H9 (cell line): ENCODE results near the gene ZNF69. TPM values are rescaled to one million over a fixed set of nuclear protein-coding genes. Genes with fewer than 3 reads are reported as not detected.
"Not testable (repeated sequence)": the region's sequence is repeated elsewhere in the genome, so short reads cannot be mapped to it uniquely, and the experiment has no call there.

ENCODE experiments used
- DNase-seq: peaks from one replicate; pipeline ENCODE4 v3.0.0-alpha.2; 2017
- H2AFZ ChIP-seq: one replicate; pipeline ENCODE4 v1.6.1; 2013; ENCODE audit warnings: mild to moderate bottlenecking, low read length, control low read depth, moderate library complexity
- H2AK5ac ChIP-seq: 2 replicates; pipeline ENCODE4 v1.6.1; 2013; ENCODE audit warnings: low read length, control low read depth, mixed read lengths; ENCODE audit not compliant: insufficient read length
- H2BK120ac ChIP-seq: one replicate; pipeline ENCODE4 v1.6.1; 2013; ENCODE audit warnings: low read depth, mild to moderate bottlenecking, low read length, control low read depth, inconsistent platforms; ENCODE audit not compliant: poor library complexity, severe bottlenecking
- H2BK12ac ChIP-seq: 2 replicates; pipeline ENCODE4 v1.6.1; 2013; ENCODE audit warnings: low read length, control low read depth, mixed read lengths, low read depth; ENCODE audit not compliant: insufficient read length
- H2BK15ac ChIP-seq: 2 replicates; pipeline ENCODE4 v1.6.1; 2013; ENCODE audit warnings: low read depth, low read length, control low read depth
- H2BK20ac ChIP-seq: one replicate; pipeline ENCODE4 v1.6.1; 2013; ENCODE audit warnings: low read depth, mild to moderate bottlenecking, low read length, control low read depth, inconsistent platforms; ENCODE audit not compliant: poor library complexity, severe bottlenecking
- H2BK5ac ChIP-seq: 2 replicates; pipeline ENCODE4 v1.6.1; 2013; ENCODE audit warnings: low read length, control low read depth, mixed read lengths; ENCODE audit not compliant: insufficient read length
- H3K14ac ChIP-seq: 2 replicates; pipeline ENCODE4 v1.6.1; 2013; ENCODE audit warnings: low read length, control low read depth; ENCODE audit not compliant: insufficient read depth
- H3K18ac ChIP-seq: 2 replicates; pipeline ENCODE4 v1.6.1; 2013; ENCODE audit warnings: low read depth, mild to moderate bottlenecking, mixed read lengths, low read length, control low read depth; ENCODE audit not compliant: insufficient read length
- H3K23ac ChIP-seq: 2 replicates; pipeline ENCODE4 v1.6.1; 2013; ENCODE audit warnings: low read length, control low read depth, mixed read lengths, low read depth; ENCODE audit not compliant: insufficient read length
- H3K23me2 ChIP-seq: 2 replicates; pipeline ENCODE4 v1.6.1; 2013; ENCODE audit warnings: low read depth, mild to moderate bottlenecking, mixed read lengths, low read length, control low read depth; ENCODE audit not compliant: insufficient read length, poor library complexity, severe bottlenecking
- H3K27ac ChIP-seq: 2 replicates; pipeline ENCODE4 v1.5.1; 2013; ENCODE audit warnings: low read length, control low read depth, mixed read lengths, low read depth; ENCODE audit not compliant: insufficient read length
- H3K27me3 ChIP-seq: 2 replicates; pipeline ENCODE4 v1.6.1; 2013; ENCODE audit warnings: low read length, control low read depth, inconsistent platforms; ENCODE audit not compliant: insufficient read depth
- H3K4ac ChIP-seq: 2 replicates; pipeline ENCODE4 v1.6.1; 2013; ENCODE audit warnings: low read depth, mild to moderate bottlenecking, control low read depth, inconsistent platforms, low read length, moderate library complexity
- H3K4me1 ChIP-seq: 2 replicates; pipeline ENCODE4 v1.6.1; 2013; ENCODE audit warnings: low read length, control low read depth, inconsistent platforms; ENCODE audit not compliant: insufficient read depth
- H3K4me2 ChIP-seq: 2 replicates; pipeline ENCODE4 v1.6.1; 2013; ENCODE audit warnings: low read length, control low read depth, mixed read lengths; ENCODE audit not compliant: insufficient read length, insufficient read depth
- H3K56ac ChIP-seq: 2 replicates; pipeline ENCODE4 v1.6.1; 2013; ENCODE audit warnings: low read depth, mild to moderate bottlenecking, mixed read lengths, low read length, control low read depth; ENCODE audit not compliant: insufficient read length
- H3K79me1 ChIP-seq: 2 replicates; pipeline ENCODE4 v1.6.1; 2013; ENCODE audit warnings: low read depth, mild to moderate bottlenecking, moderate library complexity, low read length, control low read depth, inconsistent platforms; ENCODE audit not compliant: insufficient read depth, poor library complexity, severe bottlenecking
- H3K79me2 ChIP-seq: 2 replicates; pipeline ENCODE4 v1.6.1; 2013; ENCODE audit warnings: low read length, control low read depth, inconsistent platforms; ENCODE audit not compliant: insufficient read depth
- H3K9ac ChIP-seq: 2 replicates; pipeline ENCODE4 v1.6.1; 2013; ENCODE audit warnings: low read length, control low read depth, mixed read lengths; ENCODE audit not compliant: insufficient read length; ENCODE audit errors: extremely low read depth
- H3K9me3 ChIP-seq: one replicate; pipeline ENCODE4 v1.6.1; 2013; ENCODE audit warnings: low read depth, low read length, inconsistent platforms; ENCODE audit not compliant: control insufficient read depth
- H3T11ph ChIP-seq: one replicate; pipeline ENCODE4 v1.6.1; 2013; ENCODE audit warnings: mild to moderate bottlenecking, low read length, control low read depth, inconsistent platforms
- H4K20me1 ChIP-seq: one replicate; pipeline ENCODE4 v1.6.1; 2013; ENCODE audit not compliant: control insufficient read depth, insufficient read length, insufficient read depth
- H4K5ac ChIP-seq: 2 replicates; pipeline ENCODE4 v1.6.1; 2013; ENCODE audit warnings: low read depth, mild to moderate bottlenecking, mixed read lengths, low read length, control low read depth; ENCODE audit not compliant: insufficient read length
- H4K8ac ChIP-seq: replicated peaks from 2 replicates; pipeline ENCODE4 v1.6.1; 2013; ENCODE audit warnings: low read length, control low read depth, mixed read lengths, low read depth; ENCODE audit not compliant: insufficient read length
- H4K91ac ChIP-seq: 2 replicates; pipeline ENCODE4 v1.6.1; 2013; ENCODE audit warnings: low read depth, mild to moderate bottlenecking, moderate library complexity, mixed read lengths, low read length, control low read depth; ENCODE audit not compliant: insufficient read length
- H3K27ac Mint-ChIP-seq, 3 experiments: 2 replicates in 2 of 3; 3 replicates in 1 of 3; pipeline ENCODE4 v1.8.0; 2020 to 2021; ENCODE audit warnings: mixed read lengths in 3 of 3, mild to moderate bottlenecking in 1 of 3, moderate library complexity in 1 of 3
- H3K27me3 Mint-ChIP-seq: 2 replicates; pipeline ENCODE4 v1.8.0; 2021; ENCODE audit warnings: low read depth, mild to moderate bottlenecking, moderate library complexity, mixed read lengths
- H3K36me3 Mint-ChIP-seq, 3 experiments: 2 replicates in 2 of 3; 3 replicates in 1 of 3; pipeline ENCODE4 v1.8.0; 2020 to 2021; ENCODE audit warnings: low read depth in 3 of 3, mixed read lengths in 3 of 3; ENCODE audit not compliant: insufficient read depth in 1 of 3
- H3K4me1 Mint-ChIP-seq, 2 experiments: 2 replicates each; pipeline ENCODE4 v1.8.0; 2020; ENCODE audit warnings: mixed read lengths in 2 of 2
- H3K4me3 Mint-ChIP-seq, 2 experiments: 2 replicates in 1 of 2; 3 replicates in 1 of 2; pipeline ENCODE4 v1.8.0; 2020 to 2021; ENCODE audit warnings: mild to moderate bottlenecking in 2 of 2, mixed read lengths in 2 of 2, moderate library complexity in 1 of 2
- H3K9me3 Mint-ChIP-seq, 2 experiments: 2 replicates in 1 of 2; 3 replicates in 1 of 2; pipeline ENCODE4 v1.8.0; 2020; ENCODE audit warnings: mild to moderate bottlenecking in 2 of 2, mixed read lengths in 2 of 2, moderate library complexity in 1 of 2
- WGBS: extraction: QIAGEN DNeasy Blood & Tissue Kit; methylation state at CpG from one replicate; pipeline ENCODE4 v1.1.7; 2013; ENCODE audit warnings: missing lambda C conversion rate, low lambda C conversion rate, mixed read lengths; ENCODE audit not compliant: insufficient read length; ENCODE audit errors: extremely low coverage; 5-methylcytosine and 5-hydroxymethylcytosine counted together
- total RNA-seq: library from RNA; stranded (reverse); gene quantifications from 2 replicates; pipeline ENCODE4 v1.2.1, GENCODE V29; 2021
- TF ChIP-seq, protein P1 (sequence below): fragments of 200-600 bp; sonication (generic); conservative IDR thresholded peaks from 3 replicates; pipeline ENCODE4 v1.8.0; 2021; ENCODE audit warnings: antibody characterized with exemption, mild to moderate bottlenecking

The ZNF69 gene
- total RNA-seq, 1 experiment from 2014 or later: 27.3 TPM

DNA sequence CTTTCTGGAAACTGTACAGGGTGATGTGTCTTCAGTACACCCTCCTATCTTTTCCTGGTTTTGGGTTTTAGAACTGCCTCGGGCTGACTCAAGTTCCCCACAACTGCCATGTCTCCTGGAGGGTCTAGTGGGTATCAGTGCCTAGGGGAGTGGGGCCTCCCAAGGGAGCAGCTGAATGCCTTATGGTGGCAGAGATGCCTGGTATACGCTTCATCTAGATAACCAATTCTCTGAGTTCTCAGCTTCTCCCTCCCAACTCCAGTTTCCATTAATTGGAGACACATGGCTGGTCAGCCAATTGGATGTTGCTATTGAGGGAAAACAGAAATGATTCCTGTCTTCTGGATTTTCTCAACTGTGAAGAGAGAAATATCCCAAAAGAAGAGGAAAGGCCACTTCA is 26.3 kb upstream of the ZNF69 start:
- Histone ChIP-seq H4K8ac (no peak overlapping the region), H3K4me2 (no peak overlapping the region), H3K14ac (no peak overlapping the region), H4K20me1 (no peaks in the 10 kb centered on the region), H2BK20ac (no peak overlapping the region), H3K27ac (no peak overlapping the region), H3K4me1 (no peaks in the 10 kb centered on the region), H3K23me2 (no peaks in the 10 kb centered on the region), H3K79me2 (no peaks in the 10 kb centered on the region), H4K91ac (no peak overlapping the region), H3K56ac (no peak overlapping the region), H3K27me3 (no peaks in the 10 kb centered on the region), H4K5ac (no peak overlapping the region), H3K9me3 (peaks cover 18% of the 10 kb centered on the region), H2AK5ac (no peak overlapping the region), H2BK15ac (no peak overlapping the region), H2AFZ (no peak overlapping the region), H3K9ac (no peak overlapping the region), H3K18ac (no peak overlapping the region), H3K23ac (no peak overlapping the region), H3K79me1 (no peaks in the 10 kb centered on the region), H2BK12ac (no peak overlapping the region), H2BK120ac (no peak overlapping the region), H3T11ph (no peak overlapping the region), H2BK5ac (no peak overlapping the region), H3K4ac (no peak overlapping the region)
- no CpG with 5 or more reads among the region's 2 CpGs for WGBS
- no peak for DNase-seq
- Mint-ChIP-seq H3K36me3 (peaks cover 0 to 22% (median 2%) of the 10 kb centered on the region in 3 experiments; a peak in 4 of 7 replicates), H3K4me3 (no peak overlapping the region), H3K4me1 (no peaks in the 10 kb centered on the region), H3K27ac (no peak overlapping the region), H3K9me3 (peaks cover 64 to 76% of the 10 kb centered on the region in 2 experiments), H3K27me3 (peaks cover 8% of the 10 kb centered on the region; the same call in 1 of the 2 replicates)
- TF ChIP-seq, protein P1, sequence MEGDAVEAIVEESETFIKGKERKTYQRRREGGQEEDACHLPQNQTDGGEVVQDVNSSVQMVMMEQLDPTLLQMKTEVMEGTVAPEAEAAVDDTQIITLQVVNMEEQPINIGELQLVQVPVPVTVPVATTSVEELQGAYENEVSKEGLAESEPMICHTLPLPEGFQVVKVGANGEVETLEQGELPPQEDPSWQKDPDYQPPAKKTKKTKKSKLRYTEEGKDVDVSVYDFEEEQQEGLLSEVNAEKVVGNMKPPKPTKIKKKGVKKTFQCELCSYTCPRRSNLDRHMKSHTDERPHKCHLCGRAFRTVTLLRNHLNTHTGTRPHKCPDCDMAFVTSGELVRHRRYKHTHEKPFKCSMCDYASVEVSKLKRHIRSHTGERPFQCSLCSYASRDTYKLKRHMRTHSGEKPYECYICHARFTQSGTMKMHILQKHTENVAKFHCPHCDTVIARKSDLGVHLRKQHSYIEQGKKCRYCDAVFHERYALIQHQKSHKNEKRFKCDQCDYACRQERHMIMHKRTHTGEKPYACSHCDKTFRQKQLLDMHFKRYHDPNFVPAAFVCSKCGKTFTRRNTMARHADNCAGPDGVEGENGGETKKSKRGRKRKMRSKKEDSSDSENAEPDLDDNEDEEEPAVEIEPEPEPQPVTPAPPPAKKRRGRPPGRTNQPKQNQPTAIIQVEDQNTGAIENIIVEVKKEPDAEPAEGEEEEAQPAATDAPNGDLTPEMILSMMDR: no peak

DNA sequence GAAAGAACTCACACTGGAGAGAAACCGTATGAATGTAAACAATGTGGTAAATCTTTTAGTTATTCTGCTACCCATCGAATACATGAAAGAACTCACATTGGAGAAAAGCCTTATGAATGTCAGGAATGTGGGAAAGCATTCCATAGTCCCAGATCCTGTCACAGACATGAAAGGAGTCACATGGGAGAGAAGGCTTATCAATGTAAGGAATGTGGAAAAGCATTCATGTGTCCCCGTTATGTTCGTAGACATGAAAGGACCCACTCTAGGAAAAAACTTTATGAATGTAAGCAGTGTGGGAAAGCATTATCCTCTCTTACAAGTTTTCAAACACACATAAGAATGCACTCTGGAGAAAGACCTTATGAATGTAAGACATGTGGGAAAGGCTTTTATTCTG is 19.8 kb upstream of the ZNF69 start:
- not testable (repeated sequence) for H2AFZ ChIP-seq, H3K23me2 ChIP-seq, H3K27ac ChIP-seq, H3K27me3 Mint-ChIP-seq, H2BK12ac ChIP-seq, H3K27ac Mint-ChIP-seq, H3K4me3 Mint-ChIP-seq, H3K4me1 ChIP-seq, DNase-seq, H3K14ac ChIP-seq, H3T11ph ChIP-seq, H3K4ac ChIP-seq, H3K4me2 ChIP-seq, H2BK5ac ChIP-seq, H2BK15ac ChIP-seq, H4K20me1 ChIP-seq, H3K79me1 ChIP-seq, H3K27me3 ChIP-seq, H3K56ac ChIP-seq, H2BK20ac ChIP-seq, H4K5ac ChIP-seq, H3K23ac ChIP-seq, H3K9ac ChIP-seq, H2BK120ac ChIP-seq, H3K18ac ChIP-seq, H3K79me2 ChIP-seq, H4K91ac ChIP-seq, H4K8ac ChIP-seq, H3K4me1 Mint-ChIP-seq, H2AK5ac ChIP-seq
- Mint-ChIP-seq H3K9me3 (peaks cover 84% of the 10 kb centered on the region in 2 experiments), H3K36me3 (peaks cover 8 to 46% (median 18%) of the 10 kb centered on the region in 3 experiments; a peak in 6 of 7 replicates)
- WGBS: no CpG with 5 or more reads among the region's 4 CpGs
- peaks cover 66% of the 10 kb centered on the region for H3K9me3 ChIP-seq
